ENCODE results near the gene PODXL2.

DNA sequence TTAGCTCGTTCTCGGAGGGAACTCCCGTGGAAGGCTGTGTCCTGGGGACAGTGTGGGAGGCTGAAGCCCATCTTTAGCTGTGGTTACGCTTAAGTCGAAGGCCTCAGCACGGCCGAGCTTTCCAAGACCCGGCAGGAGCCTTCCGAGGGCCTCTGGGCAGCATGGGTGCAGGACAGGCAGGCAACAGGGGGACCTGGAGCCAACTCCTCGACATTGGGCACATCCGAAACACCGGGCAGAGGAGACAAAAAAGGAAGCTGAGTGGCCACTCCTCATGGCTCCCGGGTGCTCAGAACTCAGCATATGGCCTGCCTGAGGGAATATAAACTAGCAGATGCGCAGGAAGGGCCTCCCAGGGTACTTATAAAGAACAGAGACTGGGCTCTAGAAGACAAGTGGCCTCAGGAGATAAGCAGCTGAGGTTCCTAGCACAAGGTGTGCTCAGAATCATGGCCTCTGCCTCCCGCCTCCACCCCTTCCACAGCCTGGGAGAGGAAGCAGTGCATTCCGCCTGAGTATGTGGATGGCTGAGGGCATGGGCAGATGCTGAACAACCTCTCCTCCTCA is 77.9 kb downstream of the PODXL2 start:
- no peak for TF ChIP-seq ELF4 (IDR thresholded peaks at IDR 0.05)
- TF ChIP-seq FOXM1 (IDR thresholded peaks at IDR 0.05; ENCODE audit: borderline replicate concordance), result no peak
